GM12875 (cell line): ENCODE results near the gene HES3.

Experiments used
- H3K4me3 ChIP-seq: one replicate; pipeline ENCODE4 v1.5.1; 2011; ENCODE audit warnings: low read depth, low read length, control low read depth
- CTCF ChIP-seq: IDR thresholded peaks from 2 replicates; pipeline ENCODE4 v1.5.1; 2011; ENCODE audit warnings: low read depth, mild to moderate bottlenecking, control low read depth, inconsistent platforms, low read length, moderate library complexity, borderline replicate concordance; ENCODE audit not compliant: insufficient read depth

The HES3 gene

DNA sequence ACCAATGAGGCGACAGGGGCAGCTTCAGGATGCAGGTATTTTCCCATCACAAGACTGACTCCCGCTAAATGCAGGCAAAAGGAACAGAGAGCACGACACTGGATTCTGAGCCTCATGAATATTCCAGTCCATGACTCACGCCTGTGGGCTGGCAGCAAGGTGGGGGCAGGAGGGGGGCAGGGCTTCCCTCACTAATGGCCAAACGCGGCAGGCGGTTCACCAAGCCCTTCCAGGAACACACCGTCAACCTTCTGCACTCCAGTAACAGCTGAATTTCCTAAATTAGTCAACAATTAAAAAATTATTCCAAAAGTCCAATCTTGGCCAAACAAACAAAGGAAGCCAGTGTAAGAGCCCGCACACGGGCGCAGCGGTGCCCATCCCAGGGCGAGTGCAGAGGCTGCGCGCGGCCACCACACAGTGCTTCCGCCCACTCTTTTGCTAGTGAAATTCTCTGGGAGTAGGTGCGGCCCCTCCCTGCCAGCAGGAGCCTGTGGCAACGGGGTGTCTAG lies 29.5 kb downstream of the HES3 start:
- no peak overlapping the region for H3K4me3 ChIP-seq
- no peak for TF ChIP-seq CTCF

- TF ChIP-seq CTCF: no peak
- H3K4me3 ChIP-seq: no peak overlapping the region
Measured at GRCh38 chr1:6274102-6274501, 30.1 kb downstream of the HES3 start.

DNA sequence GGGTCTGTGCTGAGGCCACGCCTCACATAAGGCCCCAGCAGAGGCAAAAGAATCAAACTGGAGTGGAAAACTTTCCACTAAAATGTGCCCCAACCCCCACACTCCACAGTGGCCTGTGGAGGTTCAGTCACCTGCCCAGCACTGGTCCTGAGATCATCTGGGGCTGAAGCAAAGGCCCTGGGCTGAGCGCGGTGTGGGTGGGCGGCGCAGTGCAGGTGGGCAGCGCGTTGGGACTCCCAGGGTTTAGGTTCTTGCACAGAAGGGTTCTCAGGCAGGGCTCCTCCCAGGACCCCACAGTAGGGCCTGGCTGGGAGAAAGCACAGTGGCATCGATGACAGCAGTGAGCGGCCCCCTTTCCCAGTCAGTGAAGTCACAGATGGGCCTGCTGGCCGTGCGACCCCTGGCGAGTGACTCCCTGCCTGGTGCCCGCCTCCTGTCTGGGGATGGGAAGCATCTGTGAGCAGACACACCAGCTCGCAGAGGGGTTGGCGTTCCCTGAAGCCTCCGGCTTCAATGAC lies 30.7 kb downstream of the HES3 start:
- H3K4me3 ChIP-seq: no peak overlapping the region
- TF ChIP-seq CTCF: no peak

DNA sequence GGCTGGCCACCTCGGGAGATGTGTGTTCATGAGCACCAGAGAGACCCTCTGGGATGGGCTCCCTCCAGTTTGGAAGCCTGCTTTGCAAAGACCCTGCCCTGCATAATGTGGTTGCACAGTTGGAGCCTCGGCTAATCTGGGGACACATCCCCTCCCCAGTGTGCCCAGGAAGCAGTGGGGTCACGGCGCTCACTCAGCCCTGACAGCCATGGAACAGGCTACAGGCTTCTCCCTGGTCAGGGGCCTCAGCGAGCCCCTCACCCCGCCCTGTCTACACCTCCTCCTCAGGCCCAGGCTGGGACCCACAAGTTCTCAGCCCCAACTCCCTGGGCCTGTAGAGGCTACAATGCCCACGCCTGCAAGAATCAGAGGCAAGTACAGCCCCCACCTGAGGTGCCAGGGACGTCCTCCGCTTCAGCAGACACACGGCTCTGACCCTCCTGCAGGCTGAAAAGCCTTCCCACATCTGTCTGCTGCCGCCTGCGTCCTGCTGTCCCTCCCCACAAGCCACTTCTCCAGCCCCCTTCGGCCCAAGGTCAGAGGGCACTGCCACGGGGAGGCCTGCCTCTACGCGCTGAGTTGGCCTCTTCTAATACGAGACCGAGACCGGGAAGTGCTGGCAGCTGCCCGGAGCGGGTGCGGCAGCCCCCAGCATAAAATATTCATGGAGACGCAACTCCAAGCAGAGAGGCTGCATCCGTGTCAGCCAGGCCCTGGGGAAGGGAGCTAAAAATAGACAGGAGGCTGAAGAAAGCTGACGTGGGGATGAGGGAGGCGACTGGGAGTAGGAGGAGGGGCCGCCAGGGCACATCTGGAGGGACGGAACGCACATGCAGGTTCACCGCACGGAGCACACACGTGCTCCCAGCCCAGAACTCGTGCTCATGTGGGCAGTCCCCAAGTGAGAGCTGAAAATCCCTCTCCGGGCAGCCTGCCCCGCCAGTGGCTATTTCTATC lies 32.1 kb downstream of the HES3 start:
- H3K4me3 ChIP-seq: no peak overlapping the region
- no peak for TF ChIP-seq CTCF

DNA sequence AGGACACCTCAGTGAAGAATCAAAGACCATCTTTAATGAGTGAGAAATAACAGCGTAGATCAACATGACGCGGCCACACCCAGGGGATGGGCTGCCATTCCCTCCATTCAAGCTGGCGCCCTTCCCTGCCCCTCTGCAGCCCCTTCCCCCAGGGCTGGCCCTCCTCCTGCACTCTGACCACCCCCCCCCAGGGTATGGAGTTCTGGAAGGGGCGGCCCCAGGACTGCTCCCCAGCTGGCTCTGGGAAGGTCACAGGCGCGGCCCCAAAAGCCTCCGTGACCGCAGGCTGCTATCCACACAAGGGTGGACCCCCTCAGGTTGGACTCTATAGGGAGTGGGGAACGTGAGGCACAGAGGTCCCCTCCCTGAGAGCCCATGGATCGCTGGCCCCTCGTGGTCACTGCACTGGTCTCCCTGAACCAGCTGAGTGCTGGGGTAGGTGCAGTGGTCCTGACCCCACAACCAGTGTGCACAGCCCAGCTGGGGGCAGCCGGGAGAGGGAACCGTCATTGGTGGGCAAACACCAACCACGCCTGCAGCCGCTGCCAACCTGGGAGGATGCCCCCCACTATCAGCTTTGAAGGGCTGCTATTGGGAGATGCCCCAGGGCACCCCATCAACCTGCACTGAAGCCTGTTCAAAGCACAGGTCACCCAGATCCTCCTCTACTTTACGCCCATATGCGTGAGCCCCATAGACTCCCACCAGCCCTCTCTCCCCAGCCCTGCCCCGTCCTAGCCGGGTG lies 33.0 kb downstream of the HES3 start:
- no peak overlapping the region for H3K4me3 ChIP-seq
- no peak for TF ChIP-seq CTCF

- TF ChIP-seq CTCF: no peak
- H3K4me3 ChIP-seq: no peak overlapping the region
Measured at GRCh38 chr1:6278263-6278662, 34.3 kb downstream of the HES3 start.
